ENCODE measurements around the gene ACTR3C. TPM values are rescaled to one million over a fixed set of nuclear protein-coding genes. Genes with fewer than 3 reads are reported as not detected.
A peak's percentile ranks its signal among the peaks of the same experiment; 100 is the strongest.

Gene ACTR3C
- polyA plus RNA-seq, 12 donors: 0.44 to 2.0 (median 1.4) TPM; not detected in 2

DNA sequence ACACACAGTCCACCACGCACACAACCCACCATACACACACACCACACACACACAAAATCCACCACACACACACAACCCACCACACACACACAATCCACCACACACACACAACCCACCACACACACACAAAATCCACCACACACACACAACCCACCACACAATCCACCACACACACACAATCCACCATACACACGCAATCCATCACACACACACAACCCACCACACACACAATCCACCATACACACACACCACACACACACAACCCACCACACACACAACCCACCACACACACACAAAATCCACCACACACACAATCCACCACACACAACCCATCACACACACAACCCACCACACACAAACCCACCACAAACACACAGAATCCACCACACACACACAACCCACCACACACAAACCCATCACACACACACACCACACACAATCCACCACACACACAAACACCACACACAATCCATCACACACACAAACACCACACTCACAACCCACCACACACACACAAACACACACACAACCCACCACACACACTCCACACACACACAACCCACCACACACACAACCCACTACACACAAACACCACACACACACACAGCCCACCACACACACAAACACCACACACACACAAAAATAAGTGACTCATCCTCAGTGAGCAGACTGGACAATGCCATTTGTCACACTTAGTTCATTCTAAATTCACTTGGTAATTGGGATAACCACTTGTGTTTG is 36.4 kb upstream of the ACTR3C start:
- no peak for DNase-seq

DNA sequence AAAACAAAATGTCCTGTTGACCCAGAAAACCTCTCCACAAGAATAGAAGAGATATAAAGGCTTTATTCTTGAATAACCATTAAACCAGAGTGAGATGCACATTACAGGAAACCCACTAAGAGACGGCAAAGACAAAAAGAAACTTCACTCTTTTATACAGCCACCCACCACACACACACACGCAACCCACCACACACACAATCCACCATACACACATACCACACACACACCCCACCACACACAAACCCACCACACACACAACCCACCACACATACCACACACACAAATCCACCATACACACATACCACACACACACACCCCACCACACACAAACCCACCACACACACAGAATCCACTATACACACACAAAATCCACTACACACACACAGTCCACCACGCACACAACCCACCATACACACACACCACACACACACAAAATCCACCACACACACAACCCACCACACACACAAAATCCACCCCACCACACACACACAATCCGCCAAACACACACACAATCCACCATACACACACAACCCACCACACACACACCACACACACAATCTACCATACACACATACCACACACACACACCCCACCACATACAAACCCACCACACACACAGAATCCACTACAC is 35.8 kb upstream of the ACTR3C start:
- no peak for DNase-seq

DNA sequence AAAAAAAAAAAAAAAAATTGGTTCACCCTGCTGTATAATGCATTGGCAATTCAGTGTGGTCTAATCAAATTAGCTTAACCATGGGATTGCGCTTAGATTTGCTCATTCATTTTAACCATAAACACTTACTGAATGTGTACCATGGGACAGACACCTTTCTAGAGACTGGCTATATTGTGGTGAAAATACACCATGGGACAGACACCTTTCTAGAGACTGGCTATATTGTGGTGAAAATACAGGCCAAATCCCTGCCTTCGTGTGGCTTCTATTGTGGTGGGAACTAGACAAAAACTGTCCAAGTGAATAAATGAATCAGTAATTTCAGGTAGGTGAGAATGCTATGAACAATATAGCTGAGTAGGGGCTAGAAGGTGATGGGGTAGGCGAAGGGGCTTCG is 35.1 kb upstream of the ACTR3C start:
- DNase-seq: no peak

DNA sequence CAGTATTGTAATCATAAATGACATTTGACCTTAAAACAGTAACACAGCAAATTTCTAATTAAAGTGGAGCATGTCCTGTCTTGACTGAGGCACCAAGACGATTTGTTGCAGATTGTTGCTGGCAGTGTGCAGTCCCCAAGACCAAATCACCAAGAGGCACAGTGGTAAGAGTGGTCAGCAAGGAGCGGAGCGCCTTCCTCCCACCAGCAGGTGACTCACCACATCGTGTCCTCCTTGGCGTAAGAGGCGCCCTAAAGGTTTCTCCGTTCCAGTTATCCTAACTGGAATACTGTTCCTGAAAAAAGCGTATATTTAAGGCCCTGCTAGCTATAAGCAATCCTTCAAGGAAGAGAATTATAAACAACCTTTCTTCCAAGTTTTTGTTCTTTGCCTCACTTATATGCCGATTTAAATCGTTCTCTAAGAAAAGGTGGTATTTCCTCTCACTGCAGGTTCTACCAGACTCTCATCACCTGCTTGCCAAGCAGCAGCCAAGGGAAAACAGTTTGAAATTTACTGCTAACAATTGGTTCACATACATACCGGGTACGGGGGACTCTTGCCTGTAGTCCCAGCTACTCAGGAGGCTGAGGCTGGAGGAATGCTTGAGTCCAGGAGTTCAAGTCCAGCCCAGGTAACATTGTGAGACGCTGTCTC is 34.6 kb upstream of the ACTR3C start:
- DNase-seq: no peak

DNA sequence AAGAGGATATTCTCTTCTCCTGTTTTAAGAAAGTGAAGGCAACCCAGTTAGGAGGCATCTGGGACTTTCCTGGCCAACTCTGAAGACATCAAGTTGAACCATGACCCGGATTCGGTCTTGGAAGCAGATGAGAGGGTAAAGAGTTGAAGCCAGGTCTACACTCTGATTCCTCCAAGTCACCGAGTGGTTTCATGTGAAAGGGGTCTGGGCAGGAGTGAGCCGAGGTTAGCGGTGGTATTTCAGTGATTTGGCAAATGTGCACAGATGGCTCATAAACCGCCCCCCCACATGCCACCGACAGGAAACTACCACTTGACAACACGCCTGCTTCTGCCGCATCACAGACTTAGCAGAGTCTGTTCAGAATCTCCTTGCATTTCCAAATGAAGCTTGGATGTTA is 33.9 kb upstream of the ACTR3C start:
- DNase-seq: no peak

DNA sequence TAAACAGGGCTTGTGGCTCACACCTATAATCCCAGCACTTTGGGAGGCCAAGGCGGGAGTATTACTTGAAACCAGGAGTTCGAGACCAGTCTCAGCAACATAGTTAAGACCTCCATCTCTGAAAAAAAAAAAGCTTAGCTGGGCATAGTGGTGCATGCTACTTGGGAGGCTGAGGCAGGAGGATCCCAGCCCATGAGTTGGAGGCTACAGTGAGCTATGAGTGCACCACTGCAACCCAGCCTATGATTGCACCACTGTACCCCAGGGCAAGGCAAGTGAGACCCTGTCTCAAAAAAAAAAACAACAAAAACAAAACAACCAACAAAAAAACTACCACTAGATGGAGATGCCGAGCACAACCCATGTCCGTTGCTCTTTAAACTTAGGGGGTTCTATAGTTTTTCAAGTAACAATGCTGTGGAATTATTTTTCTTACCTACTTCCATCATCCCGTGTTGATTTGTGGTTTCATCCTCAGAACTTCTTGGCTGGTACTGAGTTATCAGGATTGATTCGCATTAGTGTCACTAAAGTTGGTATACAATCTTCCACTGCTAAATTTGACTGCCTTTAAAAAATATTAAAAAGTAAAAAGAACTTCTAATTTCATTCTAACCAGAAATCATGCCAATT is 33.0 kb upstream of the ACTR3C start:
- peak; percentile 41 for DNase-seq

DNA sequence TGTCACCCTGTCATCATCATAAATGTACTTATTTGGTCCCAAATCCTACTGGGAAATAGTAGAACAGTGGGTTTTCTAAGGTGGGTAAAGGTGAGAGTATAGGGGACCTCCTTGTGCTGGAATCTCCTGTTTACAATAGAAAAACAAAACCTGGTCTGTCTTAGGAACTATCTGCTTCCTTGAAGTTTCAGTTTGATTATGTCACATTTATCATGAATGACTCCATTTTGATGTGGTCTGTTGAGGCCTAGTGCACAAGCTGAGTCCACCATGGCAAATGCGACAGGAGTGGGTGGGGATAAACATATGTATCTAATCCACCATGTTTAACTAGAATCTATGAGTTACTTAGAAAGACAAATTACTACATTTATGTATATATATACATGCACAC is 32.3 kb upstream of the ACTR3C start:
- DNase-seq: no peak

DNA sequence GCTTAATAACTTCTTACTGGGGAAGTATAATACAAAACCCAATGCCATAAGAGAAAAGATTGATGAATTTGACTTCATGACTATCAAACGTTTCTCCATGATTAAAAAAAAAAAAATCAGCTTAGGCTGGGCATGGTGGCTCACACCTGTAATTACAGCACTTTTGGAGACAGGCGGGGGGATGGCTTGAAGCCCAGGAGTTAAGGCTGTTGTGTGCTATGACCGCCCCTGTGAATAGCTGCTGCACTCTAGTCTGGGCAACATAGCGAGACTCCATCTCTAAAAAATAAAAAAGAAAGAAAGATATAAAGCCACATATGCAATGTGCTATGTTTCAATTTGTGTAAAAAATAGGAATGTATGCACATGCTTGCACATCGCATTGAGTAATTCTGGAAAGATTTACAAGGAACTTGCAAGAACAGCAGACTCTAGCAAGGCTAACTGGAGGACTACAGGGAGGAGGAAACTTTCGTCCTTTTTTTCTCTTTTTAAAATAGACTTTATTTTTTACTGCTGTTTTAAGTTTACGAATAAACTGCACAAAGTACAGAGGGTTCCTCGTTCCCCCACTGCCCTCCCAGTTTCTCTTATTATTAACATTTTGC is 28.3 kb upstream of the ACTR3C start:
- DNase-seq: no peak

DNA sequence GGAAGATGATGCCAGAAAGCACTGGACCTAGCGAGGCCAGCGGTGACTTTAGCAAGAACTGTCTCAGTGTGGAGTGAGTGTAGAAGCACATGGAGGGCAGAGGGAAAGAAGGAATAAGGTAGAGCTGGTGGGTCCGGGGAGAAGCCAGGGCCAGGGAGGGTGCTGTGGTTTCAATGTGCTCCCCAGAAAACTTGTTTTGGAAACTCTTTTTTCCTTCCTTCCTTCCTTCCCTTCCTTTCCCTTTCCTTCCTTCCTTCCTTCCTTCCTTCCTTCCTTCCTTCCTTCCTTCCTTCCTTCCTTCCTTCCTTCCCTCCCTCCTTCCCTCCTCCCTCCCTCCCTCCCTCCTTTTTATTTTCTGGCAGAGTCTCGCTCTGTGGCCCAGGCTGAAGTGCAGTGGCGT is 23.6 kb upstream of the ACTR3C start:
- DNase-seq: no peak

DNA sequence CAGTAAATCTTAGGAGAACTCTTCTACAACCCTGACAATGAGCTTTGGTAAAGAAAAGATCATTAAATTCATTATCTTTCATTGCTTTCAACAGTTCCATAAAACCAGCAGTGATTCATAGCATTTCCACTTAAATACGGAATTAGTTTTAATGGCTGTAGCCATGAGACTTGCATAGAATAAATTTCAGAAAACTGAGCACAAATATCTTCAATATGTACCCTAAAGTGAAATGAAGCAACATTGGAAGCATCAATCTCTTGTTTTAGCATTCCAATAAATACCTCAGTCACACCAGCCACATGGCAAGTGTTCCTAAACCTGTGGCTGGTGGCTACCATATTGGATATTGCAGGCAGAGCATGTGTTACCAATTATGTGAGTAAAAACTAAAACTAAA is 21.7 kb upstream of the ACTR3C start:
- no peak for DNase-seq

DNA sequence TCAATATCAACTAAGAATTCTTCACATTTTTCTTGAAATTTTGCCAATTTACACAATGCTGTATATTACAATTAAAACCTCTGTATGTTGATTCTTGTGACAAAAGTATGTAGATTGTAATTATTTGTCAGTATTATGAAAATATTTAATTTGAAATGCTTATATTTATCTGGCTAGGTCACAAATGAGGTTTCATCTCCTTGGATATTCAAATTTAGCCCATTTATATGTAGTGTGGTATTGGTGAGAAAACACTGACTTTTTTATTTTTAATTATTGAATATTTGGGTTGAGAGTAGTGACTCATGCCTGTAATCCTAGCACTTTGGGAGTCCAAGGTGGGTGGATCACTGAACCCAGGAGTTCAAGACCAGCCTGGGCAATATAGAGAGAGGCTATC is 21.0 kb upstream of the ACTR3C start:
- DNase-seq: no peak

DNA sequence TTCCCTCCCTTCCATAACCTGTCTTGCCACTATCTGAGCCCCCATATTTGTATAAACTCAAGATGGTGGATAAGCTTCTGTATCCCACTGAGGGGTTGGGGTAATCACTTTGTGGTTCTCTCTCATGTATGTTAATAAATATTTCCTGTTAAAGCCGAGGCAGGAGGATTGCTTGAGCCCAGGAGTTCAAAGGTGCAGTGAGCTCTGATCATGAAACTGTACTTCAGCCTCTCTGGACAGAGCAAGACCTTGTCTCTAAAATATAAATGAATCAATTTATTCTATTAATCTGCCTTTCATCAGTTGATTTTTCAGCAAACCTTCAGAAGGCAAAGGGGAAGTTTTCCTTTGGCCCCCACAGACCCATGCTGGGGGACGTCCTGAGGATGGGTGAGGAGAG is 19.9 kb upstream of the ACTR3C start:
- no peak for DNase-seq

DNA sequence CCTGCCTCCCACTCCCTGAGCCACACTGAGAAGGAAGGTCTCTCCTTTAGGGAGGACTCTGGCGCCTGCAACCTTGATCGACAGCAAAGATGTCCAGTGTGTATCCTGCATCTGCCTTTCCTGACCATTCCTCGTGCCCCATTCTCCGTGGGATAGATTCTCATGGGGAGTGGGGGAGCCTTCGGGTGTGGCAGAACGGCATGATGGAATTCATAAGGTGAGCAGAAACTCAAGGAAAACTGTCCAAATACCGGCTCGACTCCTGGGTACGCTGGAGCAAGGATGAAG is 18.7 kb upstream of the ACTR3C start:
- DNase-seq: no peak

DNA sequence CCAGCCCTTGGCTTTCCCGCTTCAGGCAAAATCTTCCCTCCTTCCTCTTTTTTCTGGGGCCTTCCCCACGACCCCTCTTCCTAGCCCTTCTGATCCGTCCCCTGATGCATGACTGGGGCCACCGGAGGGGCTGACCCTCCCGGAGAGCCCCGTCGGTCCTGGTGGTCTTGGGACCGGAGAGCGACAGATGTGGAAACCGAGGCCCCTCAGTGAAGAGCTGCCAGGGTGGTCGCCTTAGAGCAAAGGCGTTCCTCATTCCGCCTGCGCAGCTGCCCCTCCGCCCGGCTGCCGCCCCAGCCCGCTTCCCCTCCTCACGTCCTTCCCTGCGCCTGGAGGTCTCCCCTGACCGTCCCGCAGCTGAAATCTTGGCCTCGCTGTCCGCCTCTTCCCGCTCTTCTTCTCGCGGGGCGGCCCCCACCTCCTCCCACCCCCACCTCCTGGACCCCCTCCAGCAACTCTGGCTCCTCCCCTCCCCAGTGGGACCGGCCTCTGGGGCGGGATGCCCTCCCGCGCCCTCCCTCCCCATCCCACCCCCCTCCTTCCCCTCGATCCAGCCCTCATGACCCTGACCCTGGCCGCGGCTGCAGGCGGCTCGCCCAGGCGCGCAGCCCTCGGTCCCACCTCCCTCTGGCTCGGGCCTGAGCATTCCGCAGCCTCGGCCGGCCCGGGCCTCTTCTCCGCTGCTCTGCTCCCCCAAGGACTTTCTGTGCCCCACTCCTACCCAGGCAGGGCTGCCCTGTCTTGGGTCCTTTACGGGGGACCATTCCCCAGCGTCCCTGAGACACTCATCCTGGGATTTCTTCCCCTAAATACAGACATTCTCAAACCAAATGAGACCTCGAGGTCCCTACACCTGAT is 18.1 kb upstream of the ACTR3C start, which contains the start of gene RARRES2:
RARRES2 (minus strand) TSS at position 367 of the 858 bp plus-strand sequence. CDS start 1,020 bp downstream, outside the sequence.
- peak; percentile 56 for DNase-seq

DNA sequence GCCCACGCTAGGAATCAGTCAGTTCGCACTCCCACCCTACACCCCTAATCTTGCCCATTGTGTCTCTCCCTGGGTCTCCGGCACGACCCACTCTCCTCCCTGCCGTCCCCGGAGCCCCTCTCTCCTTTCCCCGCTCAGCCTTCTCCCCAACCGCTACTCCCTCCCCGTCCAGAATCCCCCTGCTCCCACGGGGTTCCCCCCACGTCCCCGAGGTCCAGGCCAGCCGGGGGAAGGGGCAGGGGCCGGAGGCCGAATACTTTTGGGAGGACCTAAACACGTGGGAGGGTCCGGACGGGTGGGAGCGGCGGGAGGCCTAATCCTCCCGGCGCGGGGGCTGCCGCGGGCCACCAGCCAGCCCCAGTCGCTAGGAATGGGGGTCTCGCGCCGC is 17.5 kb upstream of the ACTR3C start:
- DNase-seq: no peak

DNA sequence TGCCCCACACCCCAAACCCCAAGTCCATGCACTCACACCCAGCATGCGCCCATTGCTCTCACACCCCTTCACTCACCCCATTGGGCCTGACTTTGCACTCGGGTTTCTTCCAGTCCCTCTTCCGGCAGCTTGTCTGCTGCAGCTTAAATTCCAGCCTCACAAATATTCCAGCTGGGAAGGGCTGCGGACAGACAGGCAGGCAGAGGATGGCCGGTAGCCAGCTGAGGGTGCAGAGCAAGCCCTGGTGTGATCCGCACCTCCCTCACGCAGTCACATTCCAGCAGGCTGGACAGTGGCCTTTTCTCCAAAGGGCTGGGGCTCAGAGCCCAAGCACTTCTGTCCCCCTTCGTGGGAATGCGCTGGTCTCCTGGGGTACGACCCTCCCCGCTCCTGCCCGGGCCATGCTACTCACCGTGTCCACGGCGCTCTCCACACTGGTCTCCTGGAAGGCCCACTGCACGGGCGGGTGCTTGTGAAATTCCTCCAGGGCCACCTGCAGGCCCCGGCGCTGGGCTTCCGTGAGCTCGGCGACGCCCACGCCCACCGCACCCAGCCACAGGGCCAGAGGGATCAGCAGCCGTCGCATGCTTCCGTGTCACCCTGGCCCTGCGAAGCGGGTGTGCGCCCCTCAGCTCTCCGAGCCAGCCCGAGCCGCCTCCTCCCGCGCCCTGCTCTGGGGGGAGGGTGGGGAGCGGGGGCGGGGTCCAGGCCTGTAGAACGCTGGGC is 16.8 kb upstream of the ACTR3C start:
- no peak for DNase-seq

DNA sequence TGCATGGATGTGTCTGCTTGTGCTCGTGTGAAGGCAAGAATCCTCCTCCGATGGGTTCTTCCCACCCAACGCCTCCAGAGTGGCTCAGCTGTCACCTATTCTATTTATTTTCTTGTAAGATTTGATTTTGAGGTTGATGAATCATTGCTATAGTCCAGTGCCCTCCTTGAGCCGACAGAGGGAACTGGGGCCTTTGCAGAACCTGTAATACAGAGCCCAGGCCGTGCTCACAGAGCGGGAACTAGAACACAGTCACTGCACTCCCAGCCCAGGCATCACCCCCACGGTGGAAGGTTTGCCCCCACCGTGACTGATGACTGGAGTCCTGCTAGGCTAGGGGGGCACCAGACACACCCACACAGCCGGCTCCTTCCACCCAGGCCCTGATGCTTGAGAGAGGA is 16.1 kb upstream of the ACTR3C start:
- DNase-seq: no peak

DNA sequence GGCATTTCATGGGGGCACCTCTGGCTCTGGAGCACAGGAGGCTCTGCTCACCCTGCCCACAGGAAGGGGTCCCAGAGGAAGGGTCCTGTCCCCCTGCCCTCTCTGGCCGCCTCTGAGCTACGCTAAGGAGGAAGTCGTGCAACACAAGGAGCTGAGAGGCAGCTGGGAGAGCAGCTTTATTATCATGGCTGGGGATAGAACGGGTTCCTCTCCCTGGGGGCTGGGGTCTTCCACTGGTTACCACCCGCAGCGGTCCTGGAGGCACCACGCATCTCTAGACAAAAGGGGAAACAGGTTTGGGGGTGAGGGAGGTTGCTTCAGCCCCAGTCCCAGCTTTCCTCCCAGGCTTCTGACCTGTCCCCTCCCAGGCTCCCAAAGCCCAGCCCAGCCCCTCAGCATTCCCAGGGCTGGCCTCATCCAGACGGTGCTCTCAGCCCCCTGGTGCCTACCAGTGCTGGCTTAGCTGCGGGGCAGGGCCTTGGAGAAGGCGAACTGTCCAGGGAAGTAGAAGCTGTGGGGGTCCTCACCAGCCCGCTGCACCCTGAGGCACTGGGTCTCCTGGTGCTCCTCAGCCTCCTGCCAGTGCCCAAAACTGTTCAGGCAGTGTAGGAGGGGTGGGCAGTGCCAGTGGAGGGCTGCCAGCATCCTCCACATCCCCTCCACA is 15.0 kb upstream of the ACTR3C start:
- DNase-seq: no peak

DNA sequence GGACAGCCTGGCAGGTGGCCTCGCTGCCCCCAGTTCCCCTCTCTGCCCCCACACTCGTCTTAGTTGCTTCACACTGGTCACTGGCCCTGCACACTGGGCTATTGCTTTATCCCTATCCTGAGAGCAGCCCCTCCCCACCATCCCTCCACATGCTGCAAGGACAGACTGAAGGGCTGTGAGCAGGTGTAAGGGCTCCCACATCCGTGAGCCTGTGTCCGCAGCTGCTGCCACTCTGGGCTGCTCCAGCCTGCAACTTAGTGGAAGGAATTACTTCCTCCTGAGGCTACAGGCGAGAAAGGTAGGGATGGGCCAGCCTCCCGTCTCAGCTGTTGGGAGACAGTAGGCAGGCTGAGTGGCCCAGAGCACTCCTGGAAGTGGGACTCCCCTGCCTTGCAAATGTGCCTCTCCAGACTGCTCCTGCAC is 14.3 kb upstream of the ACTR3C start:
- no peak for DNase-seq

DNA sequence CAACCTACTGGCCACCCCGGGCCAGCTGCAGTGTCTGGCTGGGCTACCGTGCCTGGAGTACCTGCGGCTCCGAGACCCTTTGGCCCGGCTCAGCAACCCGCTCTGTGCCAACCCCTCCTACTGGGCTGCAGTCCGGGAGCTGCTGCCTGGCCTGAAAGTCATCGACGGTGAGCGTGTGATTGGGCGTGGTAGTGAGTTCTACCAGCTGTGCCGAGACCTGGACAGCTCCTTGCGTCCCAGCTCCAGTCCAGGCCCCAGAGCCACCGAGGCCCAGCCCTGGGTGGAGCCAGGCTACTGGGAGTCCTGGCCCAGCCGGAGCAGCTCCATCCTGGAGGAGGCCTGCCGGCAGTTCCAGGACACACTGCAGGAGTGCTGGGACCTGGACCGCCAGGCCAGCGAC is 13.8 kb upstream of the ACTR3C start:
- no peak for DNase-seq

Data from muscle of arm (tissue), 12 donors.